Fibroblast of pulmonary artery (primary cell): Measurements from ENCODE around the gene ZBED4.

Source experiments
- DNase-seq: peaks from one replicate; pipeline ENCODE4 v3.0.0-alpha.2; 2010; ENCODE audit warnings: low read depth
- H3K4me3 ChIP-seq: replicated peaks from 2 replicates; pipeline ENCODE4 v1.5.1; 2011; ENCODE audit warnings: low read depth, mild to moderate bottlenecking, control low read depth, low read length, moderate library complexity
- TF ChIP-seq, protein P1 (sequence below): IDR thresholded peaks from 2 replicates; pipeline ENCODE4 v1.5.1; 2011; ENCODE audit warnings: mild to moderate bottlenecking, control low read depth, low read length, inconsistent platforms; ENCODE audit errors: missing control alignments

The ZBED4 gene

DNA sequence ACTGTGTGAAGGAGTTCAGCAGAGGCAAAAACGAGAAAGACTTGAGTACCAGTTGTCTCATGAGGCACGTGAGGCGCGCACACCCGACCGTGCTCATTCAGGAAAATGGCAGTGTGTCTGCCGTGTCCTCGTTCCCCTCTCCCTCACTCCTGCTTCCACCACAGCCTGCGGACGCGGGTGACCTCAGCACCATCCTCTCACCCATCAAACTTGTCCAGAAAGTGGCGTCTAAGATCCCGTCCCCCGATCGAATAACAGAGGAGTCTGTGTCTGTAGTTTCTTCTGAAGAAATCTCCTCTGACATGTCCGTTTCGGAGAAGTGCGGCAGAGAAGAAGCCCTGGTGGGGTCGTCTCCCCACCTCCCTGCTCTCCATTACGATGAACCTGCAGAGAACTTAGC, 30.4 kb downstream of the ZBED4 start:
- TF ChIP-seq, protein P1, sequence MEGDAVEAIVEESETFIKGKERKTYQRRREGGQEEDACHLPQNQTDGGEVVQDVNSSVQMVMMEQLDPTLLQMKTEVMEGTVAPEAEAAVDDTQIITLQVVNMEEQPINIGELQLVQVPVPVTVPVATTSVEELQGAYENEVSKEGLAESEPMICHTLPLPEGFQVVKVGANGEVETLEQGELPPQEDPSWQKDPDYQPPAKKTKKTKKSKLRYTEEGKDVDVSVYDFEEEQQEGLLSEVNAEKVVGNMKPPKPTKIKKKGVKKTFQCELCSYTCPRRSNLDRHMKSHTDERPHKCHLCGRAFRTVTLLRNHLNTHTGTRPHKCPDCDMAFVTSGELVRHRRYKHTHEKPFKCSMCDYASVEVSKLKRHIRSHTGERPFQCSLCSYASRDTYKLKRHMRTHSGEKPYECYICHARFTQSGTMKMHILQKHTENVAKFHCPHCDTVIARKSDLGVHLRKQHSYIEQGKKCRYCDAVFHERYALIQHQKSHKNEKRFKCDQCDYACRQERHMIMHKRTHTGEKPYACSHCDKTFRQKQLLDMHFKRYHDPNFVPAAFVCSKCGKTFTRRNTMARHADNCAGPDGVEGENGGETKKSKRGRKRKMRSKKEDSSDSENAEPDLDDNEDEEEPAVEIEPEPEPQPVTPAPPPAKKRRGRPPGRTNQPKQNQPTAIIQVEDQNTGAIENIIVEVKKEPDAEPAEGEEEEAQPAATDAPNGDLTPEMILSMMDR: no peak
- no peak overlapping the region for H3K4me3 ChIP-seq
- no peak for DNase-seq

DNA sequence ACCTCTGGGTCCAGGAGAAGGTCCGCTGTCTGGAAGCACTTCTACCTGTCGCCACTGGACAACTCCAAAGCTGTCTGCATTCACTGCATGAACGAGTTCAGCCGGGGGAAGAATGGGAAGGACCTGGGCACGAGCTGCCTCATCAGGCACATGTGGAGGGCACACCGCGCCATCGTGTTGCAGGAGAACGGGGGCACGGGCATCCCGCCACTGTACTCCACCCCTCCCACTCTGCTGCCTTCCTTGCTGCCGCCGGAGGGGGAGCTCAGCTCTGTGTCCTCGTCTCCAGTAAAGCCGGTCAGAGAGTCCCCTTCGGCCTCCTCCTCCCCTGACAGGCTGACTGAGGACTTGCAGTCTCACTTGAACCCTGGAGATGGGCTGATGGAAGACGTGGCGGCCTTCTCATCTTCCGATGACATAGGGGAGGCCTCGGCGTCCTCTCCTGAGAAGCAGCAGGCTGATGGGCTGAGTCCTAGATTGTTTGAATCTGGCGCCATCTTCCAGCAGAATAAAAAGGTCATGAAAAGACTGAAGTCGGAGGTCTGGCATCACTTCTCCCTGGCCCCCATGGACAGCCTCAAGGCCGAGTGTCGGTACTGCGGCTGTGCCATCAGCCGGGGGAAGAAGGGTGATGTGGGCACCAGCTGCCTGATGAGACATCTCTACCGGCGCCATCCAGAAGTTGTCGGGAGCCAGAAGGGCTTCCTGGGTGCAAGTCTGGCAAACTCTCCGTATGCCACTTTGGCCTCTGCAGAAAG, 31.0 kb downstream of the ZBED4 start:
- H3K4me3 ChIP-seq: no peak overlapping the region
- DNase-seq: no peak
- TF ChIP-seq, protein P1: no peak

DNA sequence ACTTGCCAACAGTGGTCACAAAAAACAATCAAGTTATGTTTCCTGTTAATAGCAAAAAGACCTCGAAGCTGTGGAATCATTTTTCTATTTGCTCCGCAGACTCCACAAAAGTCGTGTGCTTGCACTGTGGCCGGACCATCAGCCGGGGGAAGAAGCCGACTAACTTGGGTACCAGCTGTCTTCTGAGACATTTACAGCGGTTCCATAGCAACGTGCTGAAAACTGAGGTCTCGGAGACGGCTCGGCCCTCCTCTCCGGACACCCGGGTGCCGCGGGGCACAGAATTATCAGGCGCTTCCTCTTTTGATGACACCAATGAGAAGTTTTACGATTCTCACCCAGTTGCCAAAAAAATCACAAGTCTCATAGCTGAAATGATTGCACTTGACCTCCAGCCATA, 31.6 kb downstream of the ZBED4 start:
- DNase-seq: no peak
- TF ChIP-seq, protein P1: no peak
- H3K4me3 ChIP-seq: no peak overlapping the region

DNA sequence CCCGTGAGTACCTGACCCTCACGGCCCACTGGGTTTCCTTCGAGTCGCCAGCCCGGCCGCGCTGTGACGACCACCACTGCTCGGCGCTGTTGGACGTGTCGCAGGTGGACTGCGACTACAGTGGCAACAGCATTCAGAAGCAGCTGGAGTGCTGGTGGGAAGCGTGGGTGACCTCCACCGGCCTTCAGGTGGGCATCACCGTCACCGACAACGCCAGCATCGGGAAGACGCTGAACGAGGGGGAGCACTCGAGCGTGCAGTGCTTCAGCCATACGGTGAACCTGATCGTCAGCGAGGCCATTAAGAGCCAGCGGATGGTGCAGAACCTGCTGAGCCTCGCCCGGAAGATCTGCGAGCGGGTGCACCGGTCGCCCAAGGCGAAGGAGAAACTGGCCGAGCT, 32.2 kb downstream of the ZBED4 start:
- no peak overlapping the region for H3K4me3 ChIP-seq
- DNase-seq: no peak
- TF ChIP-seq, protein P1: no peak

DNA sequence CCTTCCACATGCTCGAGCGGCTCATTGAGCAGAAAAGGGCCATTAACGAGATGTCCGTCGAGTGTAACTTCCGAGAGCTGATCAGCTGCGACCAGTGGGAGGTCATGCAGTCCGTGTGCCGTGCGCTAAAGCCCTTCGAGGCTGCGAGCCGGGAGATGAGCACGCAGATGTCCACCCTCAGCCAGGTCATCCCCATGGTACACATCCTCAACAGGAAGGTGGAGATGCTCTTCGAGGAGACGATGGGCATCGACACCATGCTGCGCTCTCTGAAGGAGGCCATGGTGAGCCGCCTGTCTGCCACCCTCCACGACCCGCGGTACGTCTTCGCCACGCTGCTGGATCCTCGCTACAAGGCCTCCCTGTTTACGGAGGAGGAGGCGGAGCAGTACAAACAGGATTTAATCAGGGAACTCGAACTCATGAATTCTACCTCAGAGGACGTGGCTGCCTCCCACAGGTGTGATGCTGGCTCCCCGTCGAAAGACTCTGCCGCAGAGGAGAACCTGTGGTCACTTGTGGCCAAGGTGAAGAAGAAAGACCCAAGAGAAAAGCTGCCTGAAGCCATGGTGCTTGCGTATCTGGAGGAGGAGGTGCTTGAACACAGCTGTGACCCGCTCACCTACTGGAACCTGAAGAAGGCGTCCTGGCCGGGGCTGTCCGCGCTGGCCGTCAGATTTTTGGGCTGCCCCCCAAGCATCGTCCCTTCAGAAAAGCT, 32.9 kb downstream of the ZBED4 start:
- no peak for DNase-seq
- H3K4me3 ChIP-seq: no peak overlapping the region
- TF ChIP-seq, protein P1: no peak

DNA sequence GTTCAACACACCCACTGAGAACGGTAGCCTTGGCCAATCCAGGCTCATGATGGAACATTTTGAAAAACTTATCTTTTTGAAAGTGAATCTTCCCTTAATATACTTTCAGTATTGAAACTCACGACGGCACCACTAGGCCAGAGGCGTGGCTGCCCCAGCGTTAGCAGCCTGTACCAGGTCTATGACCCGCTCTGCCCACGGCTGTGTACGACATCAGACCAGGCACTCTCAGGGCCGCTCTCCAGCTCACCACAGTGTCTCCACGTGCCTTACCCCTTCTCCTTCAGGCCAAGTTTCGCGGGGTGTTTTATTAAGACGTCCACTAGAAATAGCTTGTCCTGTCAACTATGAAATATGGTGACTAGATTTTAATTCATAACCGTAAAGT, 33.4 kb downstream of the ZBED4 start:
- H3K4me3 ChIP-seq: no peak overlapping the region
- TF ChIP-seq, protein P1: no peak
- no peak for DNase-seq
